Smooth muscle cell (in vitro differentiated cells): Measurements from ENCODE around the gene PTPRN. TPM values are rescaled to one million over a fixed set of nuclear protein-coding genes. Genes with fewer than 3 reads are reported as not detected.

Experiments used
- DNase-seq: peaks from one replicate; lab custom pipeline; 2025; ENCODE audit not compliant: unreplicated experiment; lab: John Stamatoyannopoulos, UW
- H2AFZ ChIP-seq: fragments of 200-600 bp; sonication (generic); 2 replicates; pipeline ENCODE4 v1.6.0; 2016; ENCODE audit warnings: antibody characterized with exemption, low read depth, mild to moderate bottlenecking
- H3F3A ChIP-seq: fragments of 200-600 bp; sonication (generic); 2 replicates; pipeline ENCODE4 v1.6.0; 2017; ENCODE audit warnings: antibody characterized with exemption, low read depth
- H3K27ac ChIP-seq: fragments of 200-600 bp; sonication (generic); 2 replicates; pipeline ENCODE4 v1.5.1; 2016; ENCODE audit warnings: low read depth, mild to moderate bottlenecking
- H3K27me3 ChIP-seq: fragments of 200-600 bp; sonication (generic); 2 replicates; pipeline ENCODE4 v1.6.1; 2016; ENCODE audit warnings: low read depth, mild to moderate bottlenecking
- H3K36me3 ChIP-seq: fragments of 200-600 bp; sonication (generic); 2 replicates; pipeline ENCODE4 v1.5.1; 2016; ENCODE audit warnings: low read depth
- H3K4me1 ChIP-seq: fragments of 200-600 bp; sonication (generic); 2 replicates; pipeline ENCODE4 v1.5.1; 2016; ENCODE audit warnings: low read depth
- H3K4me2 ChIP-seq: fragments of 200-600 bp; sonication (generic); 2 replicates; pipeline ENCODE4 v1.6.0; 2016; ENCODE audit warnings: mild to moderate bottlenecking
- H3K4me3 ChIP-seq: fragments of 200-600 bp; sonication (generic); 2 replicates; pipeline ENCODE4 v1.5.1; 2016; ENCODE audit warnings: mild to moderate bottlenecking
- H3K79me2 ChIP-seq: fragments of 200-600 bp; sonication (generic); 2 replicates; pipeline ENCODE4 v1.6.0; 2016; ENCODE audit warnings: low read depth, mild to moderate bottlenecking
- H3K9ac ChIP-seq: fragments of 200-600 bp; sonication (generic); 2 replicates; pipeline ENCODE4 v1.6.0; 2016; ENCODE audit warnings: low read depth
- H3K9me3 ChIP-seq: fragments of 200-600 bp; sonication (generic); replicated peaks from 2 replicates; pipeline ENCODE4 v1.5.1; 2016; ENCODE audit warnings: low read depth
- H4K20me1 ChIP-seq: fragments of 200-600 bp; sonication (generic); 2 replicates; pipeline ENCODE4 v1.6.0; 2016; ENCODE audit warnings: low read depth
- WGBS: methylation state at CpG from one replicate; pipeline ENCODE4 v1.1.7; 2016; ENCODE audit warnings: low lambda C conversion rate; 5-methylcytosine and 5-hydroxymethylcytosine counted together
- polyA plus RNA-seq: library from polyadenylated mRNA; unstranded; fragments of >200 nt; fragmentation: Nextera tagmentation; extraction: Ambion mirVana; gene quantifications from 2 replicates; pipeline ENCODE4 v1.2.1, GENCODE V29; 2016
- total RNA-seq: library from RNA; depleted of rRNA; stranded (reverse); fragments of >200 nt; gene quantifications from 2 replicates; pipeline ENCODE4 v1.2.3, GENCODE V29; 2014
- TF ChIP-seq, protein P1 (sequence below): fragments of 200-600 bp; sonication (generic); IDR thresholded peaks from 2 replicates; pipeline ENCODE4 v1.5.1; 2017; ENCODE audit warnings: borderline replicate concordance, mild to moderate bottlenecking, antibody characterized with exemption; ENCODE audit not compliant: insufficient read depth, poor library complexity, severe bottlenecking

PTPRN gene
- total and polyA plus RNA-seq, 2 experiments from 2014 or later: 10.7 to 36.4 TPM

DNA sequence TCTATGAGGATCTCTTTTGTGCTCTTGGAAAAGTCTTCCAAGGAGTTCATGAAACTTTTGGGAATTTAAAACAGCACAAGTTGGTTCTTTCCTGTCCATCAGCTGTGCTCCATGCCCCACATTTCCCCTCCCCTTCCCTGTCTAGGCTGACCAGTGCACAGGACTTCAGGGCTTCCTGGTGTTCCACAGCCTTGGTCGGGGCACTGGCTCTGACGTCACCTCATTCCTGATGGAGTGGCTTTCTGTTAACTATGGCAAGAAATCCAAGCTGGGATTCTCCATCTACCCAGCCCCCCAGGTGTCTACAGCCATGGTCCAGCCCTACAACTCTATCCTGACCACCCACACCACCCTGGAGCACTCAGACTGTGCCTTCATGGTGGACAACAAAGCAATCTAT lies 38.2 kb downstream of the PTPRN start:
- Histone ChIP-seq H3K4me1 (peaks cover 3% of the 10 kb centered on the region), H2AFZ (no peak overlapping the region), H3F3A (peaks cover 3% of the 10 kb centered on the region), H3K79me2 (no peaks in the 10 kb centered on the region), H3K4me2 (no peak overlapping the region), H3K9ac (no peak overlapping the region), H3K9me3 (no peaks in the 10 kb centered on the region), H3K27ac (no peak overlapping the region), H3K4me3 (no peak overlapping the region), H3K36me3 (no peaks in the 10 kb centered on the region), H3K27me3 (no peaks in the 10 kb centered on the region), H4K20me1 (no peaks in the 10 kb centered on the region)
- 89% methylated on average over 2 of the region's 2 CpGs for WGBS
- TF ChIP-seq, protein P1, sequence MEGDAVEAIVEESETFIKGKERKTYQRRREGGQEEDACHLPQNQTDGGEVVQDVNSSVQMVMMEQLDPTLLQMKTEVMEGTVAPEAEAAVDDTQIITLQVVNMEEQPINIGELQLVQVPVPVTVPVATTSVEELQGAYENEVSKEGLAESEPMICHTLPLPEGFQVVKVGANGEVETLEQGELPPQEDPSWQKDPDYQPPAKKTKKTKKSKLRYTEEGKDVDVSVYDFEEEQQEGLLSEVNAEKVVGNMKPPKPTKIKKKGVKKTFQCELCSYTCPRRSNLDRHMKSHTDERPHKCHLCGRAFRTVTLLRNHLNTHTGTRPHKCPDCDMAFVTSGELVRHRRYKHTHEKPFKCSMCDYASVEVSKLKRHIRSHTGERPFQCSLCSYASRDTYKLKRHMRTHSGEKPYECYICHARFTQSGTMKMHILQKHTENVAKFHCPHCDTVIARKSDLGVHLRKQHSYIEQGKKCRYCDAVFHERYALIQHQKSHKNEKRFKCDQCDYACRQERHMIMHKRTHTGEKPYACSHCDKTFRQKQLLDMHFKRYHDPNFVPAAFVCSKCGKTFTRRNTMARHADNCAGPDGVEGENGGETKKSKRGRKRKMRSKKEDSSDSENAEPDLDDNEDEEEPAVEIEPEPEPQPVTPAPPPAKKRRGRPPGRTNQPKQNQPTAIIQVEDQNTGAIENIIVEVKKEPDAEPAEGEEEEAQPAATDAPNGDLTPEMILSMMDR: no peak
- DNase-seq: no peak

DNA sequence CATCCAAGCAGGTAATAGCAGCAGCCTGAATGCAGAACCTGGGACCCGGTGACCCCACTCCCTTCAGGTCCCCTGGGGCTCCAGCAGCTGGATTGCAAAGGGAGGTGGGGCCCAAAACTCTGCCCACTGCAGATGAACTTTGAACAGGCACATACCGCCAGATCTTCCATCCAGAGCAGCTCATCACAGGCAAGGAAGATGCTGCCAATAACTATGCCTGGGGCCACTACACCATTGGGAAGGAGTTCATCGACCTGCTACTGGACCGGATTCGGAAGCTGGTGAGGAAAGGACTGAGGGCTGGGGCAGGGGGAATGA lies 39.2 kb downstream of the PTPRN start:
- no peak overlapping the region for H3K4me3 ChIP-seq
- DNase-seq: no peak
- 92% methylated on average over 5 of the region's 5 CpGs for WGBS
- no peaks in the 10 kb centered on the region for H3K79me2 ChIP-seq
- no peak overlapping the region for H3K9ac ChIP-seq
- H4K20me1 ChIP-seq: no peaks in the 10 kb centered on the region
- H3K4me1 ChIP-seq: peaks cover 3% of the 10 kb centered on the region
- H3F3A ChIP-seq: peaks cover 3% of the 10 kb centered on the region
- H3K27ac ChIP-seq: no peak overlapping the region
- no peaks in the 10 kb centered on the region for H3K27me3 ChIP-seq
- no peaks in the 10 kb centered on the region for H3K9me3 ChIP-seq
- no peak overlapping the region for H2AFZ ChIP-seq
- no peak overlapping the region for H3K4me2 ChIP-seq
- TF ChIP-seq, protein P1: no peak
- no peaks in the 10 kb centered on the region for H3K36me3 ChIP-seq

DNA sequence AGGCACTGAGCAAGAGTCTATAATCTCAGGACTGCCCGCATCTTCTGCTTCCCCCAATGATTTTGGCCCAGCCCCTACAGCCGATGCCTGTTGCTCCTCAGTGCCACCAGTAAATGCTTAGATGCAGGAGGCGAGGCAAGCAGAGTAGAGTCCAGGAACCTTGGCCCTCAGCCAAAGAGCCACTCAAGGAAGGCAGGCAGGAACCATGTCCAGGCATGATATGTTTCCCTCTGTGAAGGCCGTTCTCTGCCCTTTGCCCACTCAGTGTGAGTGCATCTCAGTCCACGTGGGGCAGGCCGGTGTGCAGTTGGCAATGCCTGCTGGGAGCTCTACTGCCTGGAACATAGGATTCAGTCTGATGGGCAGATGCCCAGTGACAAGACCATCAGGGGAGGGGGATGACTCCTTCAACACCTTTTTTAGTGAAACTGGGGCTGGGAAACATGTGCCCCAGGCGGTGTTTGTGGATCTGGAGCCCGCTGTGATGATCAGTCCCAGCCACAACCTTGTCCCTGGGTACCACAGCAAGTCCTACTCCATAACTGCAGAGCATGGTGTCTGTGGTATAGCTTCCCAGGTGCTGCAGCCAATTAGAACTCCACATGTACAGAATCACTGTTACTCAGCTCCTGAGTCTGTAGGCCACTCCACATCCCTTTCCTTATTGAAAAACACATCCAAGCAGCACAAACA lies 39.7 kb downstream of the PTPRN start:
- H3K4me1 ChIP-seq: no peaks in the 10 kb centered on the region
- peaks cover 3% of the 10 kb centered on the region for H3F3A ChIP-seq
- no peak overlapping the region for H3K9ac ChIP-seq
- no peaks in the 10 kb centered on the region for H3K9me3 ChIP-seq
- H2AFZ ChIP-seq: no peak overlapping the region
- WGBS: 82% methylated on average over 8 of the region's 8 CpGs
- TF ChIP-seq, protein P1: no peak
- H3K27ac ChIP-seq: no peak overlapping the region
- H3K4me3 ChIP-seq: no peak overlapping the region
- no peak for DNase-seq
- H4K20me1 ChIP-seq: no peaks in the 10 kb centered on the region
- H3K36me3 ChIP-seq: no peaks in the 10 kb centered on the region
- H3K79me2 ChIP-seq: no peaks in the 10 kb centered on the region
- no peaks in the 10 kb centered on the region for H3K27me3 ChIP-seq
- no peak overlapping the region for H3K4me2 ChIP-seq

DNA sequence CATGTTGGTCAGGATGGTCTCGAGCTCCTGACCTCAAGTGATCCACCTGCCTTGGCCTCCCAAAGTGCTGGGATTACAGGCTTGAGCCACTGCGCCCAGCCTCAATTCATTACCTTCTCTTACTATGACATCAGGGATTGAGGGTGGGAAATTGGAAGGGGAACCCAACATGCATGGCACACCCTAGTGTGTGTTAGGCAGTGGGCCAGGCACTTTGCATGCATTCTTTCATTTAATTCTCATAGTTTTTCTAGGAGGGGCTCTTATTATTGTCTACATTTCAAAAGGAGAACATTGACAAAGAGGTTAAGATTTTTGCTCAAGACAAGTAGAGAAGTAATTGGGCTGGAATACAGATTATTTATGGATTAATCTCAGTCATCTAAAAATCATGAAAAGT lies 40.9 kb downstream of the PTPRN start:
- no peak for DNase-seq
- WGBS: 96% methylated on average over 2 of the region's 2 CpGs
- H3F3A ChIP-seq: no peaks in the 10 kb centered on the region

More for the DNA sequence above, 40.9 kb downstream of the PTPRN start:
- H3K9ac ChIP-seq: no peak overlapping the region
- no peaks in the 10 kb centered on the region for H3K4me1 ChIP-seq
- no peak overlapping the region for H3K4me3 ChIP-seq
- H3K79me2 ChIP-seq: no peaks in the 10 kb centered on the region
- H3K27me3 ChIP-seq: no peaks in the 10 kb centered on the region
- H3K27ac ChIP-seq: no peak overlapping the region
- no peaks in the 10 kb centered on the region for H4K20me1 ChIP-seq
- H2AFZ ChIP-seq: no peak overlapping the region
- TF ChIP-seq, protein P1: no peak
- no peak overlapping the region for H3K4me2 ChIP-seq
- no peaks in the 10 kb centered on the region for H3K9me3 ChIP-seq
- no peaks in the 10 kb centered on the region for H3K36me3 ChIP-seq
